HG03521 (cell line): ENCODE measurements around the gene CASQ2.

Experiments
- ATAC-seq: cut with Tn5 transposase; IDR thresholded peaks from one replicate; pipeline ENCODE4 v1.9.1; 2021; ENCODE audit warnings: mild to moderate bottlenecking, moderate library complexity; ENCODE audit not compliant: unreplicated experiment

The CASQ2 gene

DNA sequence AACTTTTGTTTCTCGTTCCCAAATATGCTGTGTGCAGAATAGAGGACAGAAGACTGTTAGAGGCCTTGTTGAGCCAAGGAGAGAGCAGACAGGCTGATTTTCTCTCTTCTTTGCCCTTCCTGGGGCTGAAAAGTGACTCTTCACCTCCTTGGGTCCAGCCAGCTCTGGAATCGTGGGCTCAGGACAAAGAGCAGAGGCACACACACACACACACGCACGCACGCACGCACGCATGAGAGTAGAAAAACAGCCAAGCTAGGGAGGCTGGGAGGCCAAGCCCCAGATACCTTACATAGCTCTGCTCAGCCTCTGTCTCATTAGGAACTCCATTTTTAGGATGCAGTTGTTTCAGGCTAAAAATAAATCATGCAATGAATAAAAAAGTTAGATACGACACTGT lies at the start of gene CASQ2:
TSS of gene CASQ2 (minus strand) at position 166 of the 400 bp plus-strand sequence. CDS start 173 bp downstream, outside the sequence.
- ATAC-seq: no peak

DNA sequence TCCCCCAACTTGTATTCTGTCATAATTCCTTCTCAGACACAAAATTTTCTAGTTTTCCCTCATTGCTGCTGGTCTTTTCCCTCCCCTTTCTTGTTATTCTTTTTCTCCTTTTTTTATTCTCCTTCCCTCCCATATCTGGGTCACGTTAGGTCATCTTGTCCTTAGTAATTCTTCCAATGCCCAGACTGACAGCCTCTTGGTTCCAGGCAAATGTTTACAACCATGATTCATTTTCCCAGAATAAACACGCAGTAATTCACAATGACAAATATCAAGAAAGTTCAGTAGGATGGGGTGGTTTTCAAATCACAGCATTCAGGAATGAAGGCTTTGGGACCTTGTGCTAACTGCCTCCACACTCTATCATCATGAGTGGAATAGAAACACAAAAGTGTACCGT lies 47.2 kb upstream of the CASQ2 start:
- ATAC-seq: no peak

DNA sequence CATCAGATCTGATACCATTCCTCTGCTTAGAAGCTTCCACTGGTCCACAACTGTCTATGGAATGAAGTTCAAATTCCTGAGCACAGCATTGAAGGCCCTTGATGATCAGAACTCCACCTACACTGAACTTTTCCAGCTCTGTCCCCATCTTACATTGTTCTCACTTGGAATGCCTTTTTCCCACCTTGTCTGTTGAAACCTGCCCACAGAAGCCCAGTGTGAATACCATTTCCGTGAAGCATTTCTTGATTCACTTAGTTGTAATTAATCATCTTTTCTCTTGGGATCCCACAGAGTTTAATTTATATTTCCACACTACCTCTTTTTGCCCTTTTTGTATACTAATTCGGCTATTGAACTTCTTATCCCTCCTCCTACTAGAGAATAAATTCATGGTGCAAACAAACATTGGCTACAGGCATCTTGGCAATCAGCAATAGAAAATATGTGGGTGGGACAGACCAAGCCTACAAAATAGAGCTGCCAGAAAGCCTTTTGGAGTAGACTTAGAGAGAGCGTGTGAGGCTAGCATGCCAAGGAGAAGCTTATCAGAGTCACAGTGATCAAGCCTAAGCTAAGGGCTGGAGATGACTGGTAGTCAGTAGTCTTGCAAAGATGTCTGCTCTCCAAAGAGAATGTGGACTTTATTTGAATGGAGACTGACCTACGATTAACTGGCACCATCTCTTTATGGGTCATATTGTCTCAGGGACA lies 46.3 kb upstream of the CASQ2 start:
- no peak for ATAC-seq

DNA sequence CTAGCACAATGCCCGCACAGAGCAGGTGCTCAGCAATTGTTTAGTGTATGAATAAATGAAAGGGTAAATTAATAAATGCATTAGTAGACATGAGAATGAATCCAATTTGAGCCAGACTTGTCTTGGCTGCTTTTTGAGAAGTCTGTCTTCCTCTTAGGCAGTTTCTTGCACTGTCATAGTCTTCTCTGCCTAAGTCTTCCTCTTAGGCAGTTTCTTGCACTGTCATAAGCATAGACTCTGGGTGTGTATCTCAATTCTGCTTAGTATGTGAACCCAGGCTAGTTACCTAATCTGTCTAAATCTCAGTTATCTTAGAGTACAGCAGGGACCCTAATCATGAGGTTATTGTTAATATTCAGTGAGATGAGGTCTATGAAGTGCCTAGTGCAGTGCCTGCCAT lies 45.2 kb upstream of the CASQ2 start:
- no peak for ATAC-seq

DNA sequence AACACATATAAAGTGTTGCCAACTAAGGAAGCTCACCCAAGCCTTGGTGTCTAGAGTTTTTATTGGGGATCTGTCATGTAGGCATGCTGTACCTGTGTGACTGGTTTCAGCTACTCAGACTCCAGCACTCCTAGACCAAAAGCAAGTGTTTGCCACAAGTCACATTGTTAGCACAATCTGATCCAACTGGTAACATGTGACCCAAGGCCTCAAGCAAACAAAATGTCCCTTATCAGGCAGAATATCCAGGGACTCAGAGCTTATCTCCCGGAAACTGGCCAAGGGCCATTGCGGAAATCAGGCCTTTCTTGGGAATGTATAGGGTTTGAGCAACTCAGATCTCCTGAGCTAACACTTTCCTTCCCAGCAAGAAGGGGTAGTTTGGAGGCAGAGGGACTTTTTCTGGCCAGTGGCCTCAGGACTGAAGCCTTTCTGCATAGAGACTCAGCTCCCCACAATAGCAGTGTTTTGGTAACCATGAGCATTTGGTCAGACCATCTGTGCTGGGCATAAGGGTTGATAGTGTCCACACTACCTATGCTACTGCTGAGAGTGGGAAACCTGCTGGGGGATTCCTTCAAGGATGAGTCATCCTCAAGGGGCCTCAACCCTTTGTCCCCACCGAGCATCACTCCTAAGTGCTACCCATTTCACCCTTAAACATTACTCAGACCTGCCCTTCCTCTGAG lies 42.8 kb upstream of the CASQ2 start:
- no peak for ATAC-seq

DNA sequence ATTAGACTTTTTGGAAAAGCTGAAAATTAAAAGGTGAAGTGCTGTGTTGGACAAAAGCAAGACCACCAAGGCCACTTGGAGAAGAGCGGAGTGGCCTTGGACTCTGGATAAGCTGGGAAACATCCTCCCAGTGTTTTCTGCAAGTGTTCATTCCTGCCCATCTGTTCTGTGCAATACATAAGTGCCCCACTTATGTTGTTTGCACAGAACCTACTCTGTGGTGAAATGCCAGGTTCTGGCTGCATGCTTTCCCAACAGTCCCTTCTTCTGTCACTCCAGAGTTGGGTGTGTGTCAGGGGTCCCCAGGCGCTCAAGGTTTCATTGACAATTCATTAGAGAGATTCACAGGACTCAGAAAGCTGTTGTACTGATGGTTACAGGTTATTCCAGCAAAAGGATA lies 42.1 kb upstream of the CASQ2 start:
- no peak for ATAC-seq

DNA sequence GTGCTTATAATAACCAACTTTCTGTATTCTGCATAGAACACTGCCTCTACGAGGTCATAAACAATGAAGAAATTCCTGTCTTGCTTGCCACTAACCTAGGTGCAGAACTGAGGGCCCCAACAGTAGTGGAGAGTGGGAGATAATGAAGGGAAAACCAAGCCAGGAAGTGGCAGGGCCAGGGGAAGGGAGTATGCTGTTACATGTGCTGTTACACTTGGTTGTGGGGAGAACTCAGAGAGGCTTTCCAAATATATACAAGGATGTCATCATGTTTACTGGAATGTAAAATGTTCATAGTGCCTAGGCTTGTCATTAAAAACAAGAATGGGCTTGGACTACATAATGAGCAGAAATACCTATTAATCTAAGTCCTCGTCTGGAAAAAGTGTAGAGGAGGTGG lies 41.3 kb upstream of the CASQ2 start:
- ATAC-seq: no peak

DNA sequence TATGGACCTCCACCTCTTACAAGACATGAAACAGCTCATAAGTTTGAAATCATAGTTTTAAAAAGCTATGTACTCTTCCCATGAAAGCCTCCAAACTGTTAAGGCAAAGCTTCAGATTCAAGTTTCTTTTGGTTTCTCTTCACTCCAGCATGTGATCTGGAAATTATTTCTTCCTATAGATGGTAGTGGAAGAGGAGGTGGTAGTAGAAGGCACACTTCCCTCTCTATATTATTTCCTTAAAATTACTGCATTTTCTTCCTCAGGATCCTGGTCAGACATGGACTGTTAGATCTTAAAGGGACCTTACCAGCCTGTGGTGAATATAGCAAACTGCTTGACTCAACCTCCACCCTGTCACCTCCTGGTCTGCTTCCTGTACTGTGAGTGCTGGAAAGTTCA lies 40.6 kb upstream of the CASQ2 start:
- no peak for ATAC-seq

DNA sequence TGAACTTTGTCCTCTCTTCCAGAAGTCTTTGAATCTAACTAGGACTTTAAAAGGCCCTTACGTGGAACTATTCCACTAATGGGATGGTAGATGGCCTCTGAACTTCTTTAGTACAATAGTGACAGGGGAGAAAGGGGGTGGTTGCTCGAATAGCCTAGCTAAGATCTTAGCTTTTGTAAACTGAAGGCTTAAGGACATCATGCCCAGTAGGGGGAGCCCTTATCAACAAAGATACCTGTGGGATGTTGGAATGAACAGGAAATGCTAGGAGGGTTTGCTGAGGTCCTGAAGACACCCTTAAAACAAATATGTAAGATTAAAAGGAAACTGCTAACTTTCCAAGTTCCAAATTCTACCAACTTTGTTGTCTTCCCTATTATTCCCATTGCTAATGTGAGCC lies 39.2 kb upstream of the CASQ2 start:
- ATAC-seq: no peak

DNA sequence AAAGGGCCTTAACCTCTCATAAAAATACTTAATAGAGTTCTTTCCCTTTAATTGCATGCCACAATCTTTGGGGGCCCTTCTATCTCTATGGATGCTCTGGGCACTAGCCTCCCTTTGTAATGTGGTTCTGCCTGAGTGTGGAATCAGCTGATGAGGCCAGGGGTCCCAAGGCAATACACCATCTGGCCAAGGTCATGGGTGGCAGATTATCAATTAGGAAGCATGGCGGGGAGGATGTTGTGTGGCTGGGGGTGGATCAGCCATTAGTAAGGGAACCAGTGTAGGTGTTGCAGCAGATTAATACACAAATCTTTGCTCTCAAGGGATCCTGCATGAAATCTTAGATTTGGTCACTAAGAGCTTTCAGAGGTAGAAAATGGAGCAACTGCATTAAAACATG lies 37.1 kb upstream of the CASQ2 start:
- no peak for ATAC-seq

DNA sequence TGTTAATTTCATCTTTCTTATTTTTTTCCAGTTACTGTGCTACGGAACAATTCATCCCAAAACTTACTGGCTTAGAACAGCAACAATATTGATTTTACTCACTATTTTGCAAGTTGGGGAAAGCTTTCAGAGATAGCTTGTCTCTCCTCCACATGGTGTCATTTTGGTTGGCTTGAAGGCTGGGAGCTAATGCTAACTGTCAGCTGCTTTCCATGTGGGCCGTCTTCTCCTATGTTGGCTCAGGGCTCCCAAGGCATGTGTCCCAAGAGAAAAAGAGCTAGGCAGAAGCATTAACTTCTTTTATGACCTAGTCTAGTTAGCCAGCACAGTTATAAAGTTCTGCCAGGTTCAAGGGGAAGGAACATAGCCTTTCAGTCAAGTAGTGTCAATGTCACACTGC lies 33.9 kb upstream of the CASQ2 start:
- ATAC-seq: no peak

DNA sequence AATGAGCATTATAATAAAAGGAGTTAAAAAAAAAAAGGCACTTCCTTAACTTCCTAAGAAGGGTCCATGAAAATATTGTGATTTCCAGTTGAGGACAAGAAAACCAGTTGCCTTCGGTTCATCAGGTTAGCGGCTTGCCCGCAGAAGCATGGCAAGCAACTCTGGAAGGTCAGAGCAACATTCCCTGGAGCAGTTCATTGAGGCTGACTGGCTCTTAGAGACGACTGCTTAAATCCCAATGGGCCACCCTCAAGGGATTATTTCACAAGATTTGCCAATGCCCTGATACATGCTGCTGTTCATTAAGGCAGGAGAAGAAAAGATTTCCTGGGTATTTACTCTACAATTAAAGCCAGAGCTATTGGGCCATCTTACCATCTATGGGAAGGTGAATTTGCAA lies 29.0 kb upstream of the CASQ2 start:
- ATAC-seq: no peak

DNA sequence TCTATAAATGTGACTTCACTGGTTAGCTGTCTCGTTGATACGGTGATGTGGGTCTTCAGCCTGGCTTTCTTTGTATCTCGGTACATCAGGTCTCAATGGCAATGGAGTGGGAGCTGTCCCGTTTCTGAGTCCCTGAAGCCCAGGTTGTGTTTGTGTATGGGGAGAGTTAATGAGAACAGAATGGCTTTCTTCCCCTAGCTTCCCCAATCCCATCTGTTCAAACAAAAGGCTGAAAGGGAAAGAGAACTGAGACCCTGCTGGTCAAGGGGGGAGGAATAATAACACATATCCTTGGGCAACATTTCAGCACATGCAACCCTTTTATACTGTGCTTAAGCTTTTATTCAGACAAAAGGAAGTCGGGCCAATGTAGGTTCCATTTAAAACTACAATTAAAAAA lies 28.4 kb upstream of the CASQ2 start:
- no peak for ATAC-seq

DNA sequence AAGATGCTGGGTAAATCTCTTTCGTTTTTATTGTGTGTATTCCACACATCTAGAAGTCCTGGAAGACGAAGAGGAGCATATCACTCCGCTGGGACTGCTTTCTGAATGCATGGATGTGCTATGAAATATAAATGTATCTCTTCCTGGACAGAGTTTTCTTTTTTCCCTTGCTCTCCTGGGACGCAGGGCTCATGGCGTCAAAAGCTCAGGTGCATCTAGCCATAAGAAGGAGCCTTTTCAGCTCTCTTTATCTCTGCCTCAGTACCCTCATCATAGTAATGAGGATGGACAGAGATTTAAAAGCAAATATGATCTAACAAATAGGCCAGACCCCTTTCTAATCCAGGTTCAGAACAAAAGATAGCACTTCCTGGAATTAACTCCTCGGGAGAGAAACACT lies 27.5 kb upstream of the CASQ2 start:
- no peak for ATAC-seq

DNA sequence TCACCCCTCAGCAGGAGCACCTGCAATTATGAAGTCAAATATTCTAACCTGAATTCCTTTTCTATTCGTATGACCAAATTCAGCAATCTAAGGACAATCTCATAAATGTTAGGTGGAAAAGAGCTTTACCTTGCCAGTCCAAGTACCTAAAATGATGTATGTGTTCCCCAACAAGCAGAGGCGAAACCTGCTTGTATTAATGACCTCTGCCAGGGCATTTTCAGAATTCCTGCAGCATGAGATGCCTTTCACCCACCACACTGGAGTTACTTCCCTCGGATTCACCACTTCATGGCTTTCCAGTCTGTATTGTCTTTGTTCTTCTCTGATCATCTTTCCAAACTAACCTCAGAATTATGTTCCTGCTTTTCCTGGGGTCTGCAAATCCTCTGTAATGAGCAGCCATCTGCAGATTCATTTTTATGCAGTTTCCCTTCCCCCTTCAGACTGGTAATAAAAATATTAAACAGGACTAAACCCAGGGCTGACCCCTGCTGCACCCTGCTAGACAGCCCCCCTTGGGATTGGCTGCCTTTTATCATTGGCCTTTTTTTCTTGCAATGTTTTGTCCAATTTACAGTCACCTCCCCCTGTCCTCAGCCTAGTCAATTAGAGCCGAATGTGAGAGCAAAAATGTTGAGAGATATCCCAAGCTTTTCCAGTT lies 26.6 kb upstream of the CASQ2 start:
- ATAC-seq: no peak

DNA sequence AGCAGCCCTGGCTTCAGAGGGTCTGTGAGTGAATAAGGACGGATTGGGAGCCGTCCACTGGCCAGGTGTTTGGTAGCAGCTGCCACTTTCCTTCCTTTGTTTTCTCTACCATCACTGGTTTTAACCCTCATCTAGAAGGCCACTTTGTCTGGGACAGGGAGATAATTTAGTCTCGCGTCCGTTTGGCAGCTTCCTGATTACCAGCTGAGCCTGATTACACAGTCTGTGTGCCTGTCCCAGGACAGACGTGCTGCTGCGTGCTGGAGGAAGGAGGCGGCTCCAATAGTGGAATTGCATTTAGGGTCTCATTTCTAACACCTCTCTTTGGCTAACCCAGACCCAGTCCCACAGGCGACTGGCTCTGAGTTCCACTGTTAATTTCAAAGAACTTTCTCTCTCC lies 24.6 kb upstream of the CASQ2 start:
- ATAC-seq: no peak

DNA sequence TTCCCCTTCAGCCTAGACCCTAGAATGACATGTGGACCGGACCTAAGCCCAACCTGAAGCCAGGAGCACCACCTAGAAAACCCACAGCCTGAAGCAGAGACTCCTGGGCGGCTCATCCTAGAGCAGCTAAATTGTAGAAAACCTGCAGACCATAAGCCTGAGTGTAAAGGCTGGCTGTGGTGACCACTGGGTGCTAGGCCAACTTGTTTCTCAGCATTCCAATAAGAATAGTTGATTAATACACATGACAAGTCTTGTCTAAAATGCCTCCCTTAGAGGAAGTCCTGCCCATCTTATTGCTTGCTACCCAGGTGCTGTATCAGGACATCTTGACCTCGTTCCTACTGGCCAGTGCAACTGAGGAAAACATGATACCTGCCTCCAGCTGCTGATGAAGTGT lies 23.3 kb upstream of the CASQ2 start:
- no peak for ATAC-seq

DNA sequence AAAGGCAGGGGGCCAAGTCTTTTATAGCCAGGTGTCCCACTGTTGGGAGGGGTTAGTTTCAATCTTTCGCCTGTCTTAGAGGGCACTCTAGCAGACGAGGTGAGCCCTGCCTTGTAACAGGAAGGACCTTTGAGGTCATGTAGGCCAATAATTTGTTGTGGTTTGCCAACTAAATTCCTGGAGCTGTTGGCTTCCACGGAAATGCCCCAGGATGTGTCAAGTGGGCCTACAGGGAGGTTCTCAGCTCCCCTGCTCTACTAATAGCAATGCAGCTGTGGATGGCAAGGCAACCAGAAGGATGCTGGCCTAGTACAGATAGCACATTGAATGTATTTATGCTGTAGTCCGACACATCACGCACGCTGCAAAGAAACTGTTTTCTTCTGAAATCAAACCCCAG lies 22.3 kb upstream of the CASQ2 start:
- no peak for ATAC-seq

DNA sequence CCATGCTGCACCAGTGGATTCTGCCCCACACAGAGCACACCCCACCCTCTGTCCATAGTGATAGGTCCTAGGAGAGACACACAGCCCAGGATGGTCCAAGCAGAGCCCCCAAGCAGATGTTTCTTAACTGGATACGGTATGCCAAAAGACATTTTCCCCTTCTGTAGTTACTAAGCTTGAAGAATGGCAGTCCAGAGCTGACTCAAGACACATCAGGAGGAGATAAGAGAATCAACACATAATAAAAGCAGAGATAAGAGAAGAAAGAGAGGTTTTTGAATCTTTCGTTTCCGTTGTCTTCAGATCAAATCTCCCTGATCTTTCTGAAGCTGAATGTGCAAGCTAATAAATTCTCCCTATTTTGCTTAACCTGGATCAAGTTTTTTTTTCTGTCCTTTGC lies 21.8 kb upstream of the CASQ2 start:
- ATAC-seq: no peak

DNA sequence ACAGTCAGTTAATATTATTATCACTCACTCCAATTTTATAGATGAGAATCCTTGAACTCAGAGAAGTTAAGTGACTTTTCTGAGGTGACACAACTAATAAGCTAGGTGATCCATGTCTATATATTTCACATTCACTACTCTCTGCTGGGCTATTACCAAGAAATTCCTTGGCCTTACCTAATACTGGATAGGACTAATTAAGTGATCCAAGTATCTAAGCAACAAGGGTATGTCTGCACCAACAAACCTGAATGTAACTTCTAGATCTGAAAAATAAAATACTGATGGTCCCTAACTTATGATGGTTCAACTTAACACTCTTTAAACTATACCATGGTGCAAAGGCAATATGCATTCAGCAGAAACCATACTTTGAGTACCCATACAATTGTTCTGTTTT lies 14.8 kb upstream of the CASQ2 start:
- ATAC-seq: no peak

DNA sequence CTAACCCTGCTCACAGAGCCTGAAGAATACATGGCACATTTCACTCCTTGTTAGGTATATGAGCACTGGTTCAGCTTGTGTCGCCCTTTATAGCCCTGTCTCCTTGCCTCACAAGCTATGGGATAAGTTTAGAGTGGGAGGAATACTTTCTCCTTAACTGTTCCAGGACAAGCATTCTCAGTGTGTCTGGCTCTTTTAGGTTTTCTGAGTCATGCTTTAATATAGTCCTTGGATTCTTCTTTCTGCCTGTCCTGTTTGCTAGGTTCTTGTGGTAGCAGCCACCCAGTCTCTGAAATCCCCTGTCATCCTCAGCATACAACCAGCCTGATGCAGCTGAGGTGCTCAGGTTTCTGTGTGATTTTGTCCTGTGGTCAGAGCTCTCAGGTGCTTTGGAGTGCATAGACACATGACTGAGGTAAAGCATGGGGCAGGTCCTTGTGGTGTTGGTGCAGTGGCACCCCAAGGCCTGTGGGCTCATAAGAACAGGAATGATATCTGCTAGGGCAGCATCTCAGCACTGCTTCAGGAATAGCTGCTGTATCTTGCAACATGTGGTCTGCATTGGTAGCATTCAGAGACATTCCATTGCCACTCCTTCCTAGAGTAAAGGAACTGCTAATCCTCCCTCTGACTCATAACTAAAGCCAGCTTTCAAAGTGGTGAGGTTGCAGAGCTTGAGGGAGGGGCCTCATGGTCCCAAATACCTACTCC lies 14.2 kb upstream of the CASQ2 start:
- ATAC-seq: no peak

DNA sequence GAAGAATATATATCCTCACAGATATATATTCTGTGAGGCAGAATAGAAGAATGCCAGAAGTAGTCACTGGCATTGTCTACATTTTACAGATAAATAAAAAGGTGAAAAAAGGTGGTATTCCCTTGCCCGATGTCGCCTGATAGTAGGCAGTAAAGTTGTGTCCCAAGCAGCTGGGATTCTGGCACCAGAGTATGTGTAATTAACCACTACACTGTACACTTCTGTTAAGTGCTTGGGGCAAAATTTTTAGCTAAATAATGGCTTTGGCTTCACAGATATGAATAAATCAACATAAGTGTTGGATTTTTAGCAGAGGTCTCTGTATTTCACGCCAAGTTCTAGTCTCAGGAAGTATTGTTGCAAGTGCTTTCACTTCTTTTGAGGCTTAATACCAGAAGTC lies 13.3 kb upstream of the CASQ2 start:
- ATAC-seq: no peak
